Hepatocyte (in vitro differentiated cells): ENCODE measurements around the gene NOP14.

Source experiments
- EZH2 ChIP-seq: fragments of 200-600 bp; sonication (generic); IDR thresholded peaks from 2 replicates; pipeline ENCODE4 v1.6.1; 2016; ENCODE audit warnings: antibody characterized with exemption, mild to moderate bottlenecking, borderline replicate concordance
- EZH2phosphoT487 ChIP-seq: fragments of 200-600 bp; sonication (generic); IDR thresholded peaks from one replicate; pipeline ENCODE4 v1.6.1; 2018; ENCODE audit warnings: antibody characterized with exemption, mild to moderate bottlenecking, low read depth, moderate library complexity; ENCODE audit not compliant: unreplicated experiment, severe bottlenecking
- TF ChIP-seq, protein P1 (sequence below): fragments of 200-600 bp; sonication (generic); IDR thresholded peaks from 2 replicates; pipeline ENCODE4 v1.5.1; 2016; ENCODE audit warnings: antibody characterized with exemption, mild to moderate bottlenecking; ENCODE audit not compliant: poor library complexity

DNA sequence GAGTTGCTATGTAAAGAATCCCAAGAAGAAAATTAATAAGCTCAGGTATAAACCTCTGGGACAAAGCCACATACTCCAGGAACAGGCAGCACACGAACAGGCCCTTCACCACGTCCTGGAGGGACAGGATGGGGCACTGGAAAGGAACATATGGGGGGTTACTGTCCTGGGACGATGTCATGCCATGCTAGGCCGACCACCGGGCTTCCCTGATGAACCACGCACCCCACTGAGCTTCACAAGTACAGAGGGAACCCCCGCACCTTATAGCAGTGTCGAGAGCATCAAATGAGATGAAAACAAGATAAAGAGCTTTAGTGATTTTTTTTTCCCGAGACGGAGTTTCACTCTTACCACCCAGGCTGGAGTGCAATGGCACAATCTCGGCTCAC lies 19.1 kb downstream of the NOP14 start:
- TF ChIP-seq, protein P1, sequence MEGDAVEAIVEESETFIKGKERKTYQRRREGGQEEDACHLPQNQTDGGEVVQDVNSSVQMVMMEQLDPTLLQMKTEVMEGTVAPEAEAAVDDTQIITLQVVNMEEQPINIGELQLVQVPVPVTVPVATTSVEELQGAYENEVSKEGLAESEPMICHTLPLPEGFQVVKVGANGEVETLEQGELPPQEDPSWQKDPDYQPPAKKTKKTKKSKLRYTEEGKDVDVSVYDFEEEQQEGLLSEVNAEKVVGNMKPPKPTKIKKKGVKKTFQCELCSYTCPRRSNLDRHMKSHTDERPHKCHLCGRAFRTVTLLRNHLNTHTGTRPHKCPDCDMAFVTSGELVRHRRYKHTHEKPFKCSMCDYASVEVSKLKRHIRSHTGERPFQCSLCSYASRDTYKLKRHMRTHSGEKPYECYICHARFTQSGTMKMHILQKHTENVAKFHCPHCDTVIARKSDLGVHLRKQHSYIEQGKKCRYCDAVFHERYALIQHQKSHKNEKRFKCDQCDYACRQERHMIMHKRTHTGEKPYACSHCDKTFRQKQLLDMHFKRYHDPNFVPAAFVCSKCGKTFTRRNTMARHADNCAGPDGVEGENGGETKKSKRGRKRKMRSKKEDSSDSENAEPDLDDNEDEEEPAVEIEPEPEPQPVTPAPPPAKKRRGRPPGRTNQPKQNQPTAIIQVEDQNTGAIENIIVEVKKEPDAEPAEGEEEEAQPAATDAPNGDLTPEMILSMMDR, result no peak
- TF ChIP-seq EZH2phosphoT487 (no peak), EZH2 (no peak)
